Gastrocnemius medialis (tissue), 4 donors: ENCODE data around the gene POLD1.

Experiments
- CTCF ChIP-seq, 5 experiments: fragments of 450-650 bp in 3 of 5; fragments of 200-600 bp in 2 of 5; sonication (generic) in 2 of 5; IDR thresholded peaks in 4 of 5; conservative IDR thresholded peaks in 1 of 5; 1 replicate in 4 of 5; 2 replicates in 1 of 5; pipeline ENCODE4 v1.5.1; 2016 to 2019; ENCODE audit warnings: antibody characterized with exemption in 5 of 5, mild to moderate bottlenecking in 3 of 5, moderate library complexity in 3 of 5
- POLR2A ChIP-seq, 2 donors: fragments of 450-650 bp; IDR thresholded peaks; one replicate each; pipeline ENCODE4 v1.6.1; 2017; ENCODE audit warnings: antibody characterized with exemption in 2 of 2, mild to moderate bottlenecking in 2 of 2, moderate library complexity in 2 of 2

GRCh38 chr19:50444059-50444458 lies 59.9 kb downstream of the POLD1 start:
- TF ChIP-seq CTCF (IDR thresholded peaks at IDR 0.05 in 4 of 5, conservative IDR thresholded peaks at IDR 0.05 in 1 of 5), result no peak
- no peak for TF ChIP-seq POLR2A (IDR thresholded peaks at IDR 0.05)
